Left lung (tissue), 10 donors: ENCODE data around the gene ACAD10. TPM values are rescaled to one million over a fixed set of nuclear protein-coding genes. Genes with fewer than 3 reads are reported as not detected.

Source experiments
- ATAC-seq: fragments of 200-7000 bp; cut with Tn5 transposase; one replicate; pipeline ENCODE4 v1.9.1; 2020; ENCODE audit warnings: moderate library complexity
- DNase-seq, 4 donors: peaks; one replicate each; pipeline ENCODE4 v3.0.0-alpha.2; 2013 to 2020
- H3K27ac ChIP-seq, 2 donors: fragments of 200-600 bp; sonication (generic) in 1 of 2; one replicate each; pipeline versions ENCODE4 v1.5.0 to v1.8.0; 2020 to 2021
- H3K27me3 ChIP-seq, 2 donors: fragments of 200-600 bp; sonication (generic) in 1 of 2; one replicate each; pipeline versions ENCODE4 v1.5.0 to v1.8.0; 2020 to 2021
- H3K36me3 ChIP-seq, 2 donors: fragments of 200-600 bp; sonication (generic) in 1 of 2; one replicate each; pipeline versions ENCODE4 v1.5.0 to v1.8.0; 2020 to 2021
- H3K4me1 ChIP-seq, 2 donors: fragments of 200-600 bp; one replicate each; pipeline ENCODE4 v1.8.0; 2021
- H3K4me3 ChIP-seq, 2 donors: fragments of 200-600 bp; sonication (generic) in 1 of 2; one replicate each; pipeline versions ENCODE4 v1.5.0 to v1.8.0; 2020 to 2021; ENCODE audit warnings: mild to moderate bottlenecking in 1 of 2
- H3K9me3 ChIP-seq, 2 donors: fragments of 200-600 bp; sonication (generic) in 1 of 2; one replicate each; pipeline versions ENCODE4 v1.5.0 to v1.8.0; 2020 to 2021
- intact Hi-C, 2 donors: fragments of 100-400 bp; cut with DNase I; formaldehyde crosslinking; loops; one replicate each; pipeline versions ENCODE4 v1.11.2 to v1.14.2; 2022
- polyA plus RNA-seq, 6 donors: library from polyadenylated mRNA; unstranded; fragments of 120-200 nt; gene quantifications; one replicate each; pipeline ENCODE4 v1.2.1, GENCODE V29; 2013; ENCODE audit not compliant: insufficient read length in 6 of 6
- total RNA-seq, 2 donors: library from RNA; stranded (reverse); fragmentation: NEBNext Ultra II Directional; extraction: Animal tissue kit (Norgen Biotek cat#: 25700); gene quantifications; one replicate each; pipeline ENCODE4 v1.2.1, GENCODE V29; 2021
- TF ChIP-seq, protein P1 (sequence below), 2 donors: fragments of 200-600 bp; sonication (generic) in 1 of 2; IDR thresholded peaks; one replicate each; pipeline versions ENCODE4 v1.5.0 to v1.8.0; 2021; ENCODE audit warnings: antibody characterized with exemption in 2 of 2
- donor health status: DM: no; HTN: yes; CAD: no.
- donor health status: DM: no; HTN: no; CAD: no.

ACAD10 gene
- total and polyA plus RNA-seq, 8 donors: 19.8 to 44.3 (median 36.9) TPM

DNA sequence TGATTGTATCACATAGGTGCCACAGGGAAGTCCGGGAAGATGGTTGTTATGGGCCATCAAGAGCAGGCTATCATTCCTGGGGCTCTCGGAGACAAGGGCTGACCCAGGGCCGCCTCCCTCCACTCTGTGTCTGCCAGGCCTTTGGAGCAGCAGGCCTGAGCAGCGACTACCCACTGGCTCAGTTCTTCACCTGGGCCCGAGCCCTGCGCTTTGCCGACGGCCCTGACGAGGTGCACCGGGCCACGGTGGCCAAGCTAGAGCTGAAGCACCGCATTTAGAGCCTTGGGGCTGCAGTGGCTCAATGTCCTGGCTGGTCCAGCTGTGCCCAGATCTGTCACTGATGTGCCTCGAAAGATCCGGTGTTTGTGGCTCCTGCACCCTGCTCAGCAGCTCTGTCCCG is 70.3 kb downstream of the ACAD10 start:
- no peak for ATAC-seq
- no peak for DNase-seq
- intact Hi-C loops: loop anchor here in 1 of 2 donors (5.0 kb wide), 1 partner anchor 56 kb away; no protein-coding TSS in a partner anchor
- peak overlapping the region in 1 of 2 donors; percentile 13 for H3K27ac ChIP-seq
- TF ChIP-seq, protein P1, sequence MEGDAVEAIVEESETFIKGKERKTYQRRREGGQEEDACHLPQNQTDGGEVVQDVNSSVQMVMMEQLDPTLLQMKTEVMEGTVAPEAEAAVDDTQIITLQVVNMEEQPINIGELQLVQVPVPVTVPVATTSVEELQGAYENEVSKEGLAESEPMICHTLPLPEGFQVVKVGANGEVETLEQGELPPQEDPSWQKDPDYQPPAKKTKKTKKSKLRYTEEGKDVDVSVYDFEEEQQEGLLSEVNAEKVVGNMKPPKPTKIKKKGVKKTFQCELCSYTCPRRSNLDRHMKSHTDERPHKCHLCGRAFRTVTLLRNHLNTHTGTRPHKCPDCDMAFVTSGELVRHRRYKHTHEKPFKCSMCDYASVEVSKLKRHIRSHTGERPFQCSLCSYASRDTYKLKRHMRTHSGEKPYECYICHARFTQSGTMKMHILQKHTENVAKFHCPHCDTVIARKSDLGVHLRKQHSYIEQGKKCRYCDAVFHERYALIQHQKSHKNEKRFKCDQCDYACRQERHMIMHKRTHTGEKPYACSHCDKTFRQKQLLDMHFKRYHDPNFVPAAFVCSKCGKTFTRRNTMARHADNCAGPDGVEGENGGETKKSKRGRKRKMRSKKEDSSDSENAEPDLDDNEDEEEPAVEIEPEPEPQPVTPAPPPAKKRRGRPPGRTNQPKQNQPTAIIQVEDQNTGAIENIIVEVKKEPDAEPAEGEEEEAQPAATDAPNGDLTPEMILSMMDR (IDR thresholded peaks at IDR 0.05): no peak
- H3K4me3 ChIP-seq: no peak overlapping the region
- peaks cover 12 to 21% of the 10 kb centered on the region in 2 donors for H3K4me1 ChIP-seq
- H3K9me3 ChIP-seq: no peaks in the 10 kb centered on the region
- no peaks in the 10 kb centered on the region for H3K27me3 ChIP-seq
- H3K36me3 ChIP-seq: peaks cover 0 to 20% of the 10 kb centered on the region in 2 donors

DNA sequence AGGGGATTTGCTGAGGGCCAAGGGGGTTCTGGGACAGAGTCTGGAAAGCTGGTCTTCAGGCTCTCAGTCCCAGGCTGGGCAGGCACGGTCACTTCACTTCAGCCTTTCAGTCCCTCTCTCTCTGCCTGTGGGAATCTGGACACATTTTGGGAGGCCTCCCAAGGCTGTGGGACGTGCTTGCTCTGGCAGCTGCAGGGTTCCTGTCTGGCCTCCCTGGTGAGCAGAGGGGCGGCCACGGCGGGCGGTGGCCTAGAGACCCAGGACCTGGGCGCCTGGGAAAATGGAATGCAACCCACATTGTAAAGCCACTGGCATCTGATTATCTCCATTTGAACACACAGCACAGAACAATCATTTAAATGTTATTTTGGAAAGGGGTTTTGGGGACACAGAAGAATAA is 70.8 kb downstream of the ACAD10 start:
- peaks cover 0 to 16% of the 10 kb centered on the region in 2 donors for H3K36me3 ChIP-seq
- H3K27me3 ChIP-seq: no peaks in the 10 kb centered on the region
- H3K27ac ChIP-seq: peak overlapping the region in 1 of 2 donors; percentile 67
- H3K9me3 ChIP-seq: no peaks in the 10 kb centered on the region
- H3K4me1 ChIP-seq: peaks cover 12 to 21% of the 10 kb centered on the region in 2 donors
- intact Hi-C loops: loop anchor here in 1 of 2 donors (5.0 kb wide), 1 partner anchor 56 kb away; no protein-coding TSS in a partner anchor
- DNase-seq: no peak
- TF ChIP-seq, protein P1 (IDR thresholded peaks at IDR 0.05): no peak
- H3K4me3 ChIP-seq: no peak overlapping the region
- no peak for ATAC-seq

DNA sequence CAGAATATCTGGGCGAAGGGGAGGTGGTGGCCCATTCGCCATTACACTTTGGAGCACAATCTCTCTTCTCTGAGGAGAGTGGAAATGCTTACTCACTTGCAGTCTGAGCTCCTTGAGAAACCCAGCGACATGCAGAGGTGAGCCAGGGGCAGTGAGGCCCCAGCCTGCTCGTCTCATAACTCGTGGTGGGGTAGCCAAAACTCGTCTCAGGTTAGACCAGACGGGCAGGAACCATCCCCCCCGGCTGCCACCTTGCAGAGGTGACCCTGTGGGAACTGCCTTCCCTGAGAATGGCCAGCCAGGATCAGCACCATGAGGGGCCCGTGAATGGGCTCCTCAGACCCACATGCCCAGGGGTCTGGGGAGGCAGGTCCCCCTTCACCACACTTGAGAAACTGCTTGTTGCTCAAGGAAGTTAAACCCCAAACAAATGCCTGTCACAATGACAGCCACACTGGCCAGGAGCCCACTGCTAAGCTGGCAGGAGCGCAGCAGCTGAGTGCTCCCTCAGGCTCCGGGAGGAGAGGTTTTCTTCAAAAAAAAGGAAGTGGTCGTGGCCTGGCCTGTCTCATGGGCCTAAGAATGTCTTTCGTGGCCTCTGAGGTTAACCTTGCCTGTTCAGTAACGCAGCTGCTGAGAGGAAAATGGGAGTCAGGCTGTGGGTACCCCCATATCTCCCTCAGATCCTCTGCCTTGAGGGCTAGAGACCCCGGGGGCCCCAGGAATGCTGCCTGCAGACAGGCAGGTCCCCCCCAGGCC is 71.7 kb downstream of the ACAD10 start:
- no peaks in the 10 kb centered on the region for H3K9me3 ChIP-seq
- peak overlapping the region; percentile 41 to 67 for H3K27ac ChIP-seq
- TF ChIP-seq, protein P1 (IDR thresholded peaks at IDR 0.05): no peak
- ATAC-seq: peak; percentile 62
- DNase-seq: peak in 3 of 4 donors; percentile 51 to 82 (median 69)
- H3K4me1 ChIP-seq: peaks cover 12 to 21% of the 10 kb centered on the region in 2 donors
- peaks cover 0 to 16% of the 10 kb centered on the region in 2 donors for H3K36me3 ChIP-seq
- no peaks in the 10 kb centered on the region for H3K27me3 ChIP-seq
- intact Hi-C loops: loop anchor here in 1 of 2 donors (5.0 kb wide), 1 partner anchor 55 kb away; no protein-coding TSS in a partner anchor
- H3K4me3 ChIP-seq: no peak overlapping the region

DNA sequence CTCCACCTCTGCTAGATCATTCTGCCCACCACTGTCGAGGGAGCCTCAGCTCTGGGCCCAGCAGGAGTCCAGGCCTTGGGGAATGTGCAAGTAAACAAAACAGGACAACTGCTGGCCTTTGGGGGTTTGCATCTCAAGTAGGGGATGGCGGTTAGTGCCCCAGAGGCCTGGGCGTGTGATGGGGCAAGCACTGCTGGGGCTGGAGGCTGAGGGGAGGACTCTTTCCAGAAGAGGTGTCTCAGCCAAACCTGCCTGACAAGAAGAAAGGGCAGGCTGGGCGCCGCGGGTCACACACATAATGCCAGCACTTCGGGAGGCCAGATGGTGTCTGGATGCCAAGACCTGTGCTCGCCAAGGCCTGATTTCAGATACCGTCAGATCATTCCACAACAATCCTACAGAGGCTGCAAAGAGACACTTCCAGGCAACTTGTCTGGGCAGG is 72.3 kb downstream of the ACAD10 start:
- Histone ChIP-seq H3K27me3 (no peaks in the 10 kb centered on the region), H3K36me3 (peaks cover 0 to 16% of the 10 kb centered on the region in 2 donors), H3K4me1 (peaks cover 12 to 21% of the 10 kb centered on the region in 2 donors), H3K27ac (peak overlapping the region; percentile 41 to 67), H3K9me3 (no peaks in the 10 kb centered on the region), H3K4me3 (no peak overlapping the region)
- DNase-seq: peak in 1 of 4 donors; percentile 80
- peak; percentile 68 for ATAC-seq
- TF ChIP-seq, protein P1 (IDR thresholded peaks at IDR 0.05): no peak
- intact Hi-C loops: loop anchor here in 1 of 2 donors (5.0 kb wide), 1 partner anchor 54 kb away; no protein-coding TSS in a partner anchor

DNA sequence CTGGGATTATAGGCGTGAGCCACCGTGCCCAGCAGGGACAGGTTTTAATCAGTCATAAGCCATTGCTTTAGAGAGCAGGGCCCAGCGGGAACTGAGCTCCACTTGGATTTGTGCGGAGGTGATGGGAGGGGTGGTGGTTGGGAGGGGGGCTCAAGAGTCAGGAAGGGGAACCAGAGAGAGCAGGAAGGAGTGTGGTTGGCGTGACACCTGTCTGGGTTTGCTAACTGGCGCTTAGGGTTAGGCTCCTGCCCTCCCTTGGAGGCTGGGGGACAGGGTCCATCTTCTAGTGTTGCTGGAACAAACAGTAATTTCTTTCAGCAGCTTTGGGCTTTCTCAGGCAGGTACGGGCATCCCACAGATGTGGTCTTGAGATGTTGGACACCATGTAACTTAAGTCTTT is 73.4 kb downstream of the ACAD10 start:
- peaks cover 0 to 14% of the 10 kb centered on the region in 2 donors for H3K36me3 ChIP-seq
- no peak overlapping the region for H3K27ac ChIP-seq
- H3K9me3 ChIP-seq: no peaks in the 10 kb centered on the region
- DNase-seq (no peak), ATAC-seq (no peak)
- H3K4me3 ChIP-seq: no peak overlapping the region
- TF ChIP-seq, protein P1 (IDR thresholded peaks at IDR 0.05): no peak
- H3K27me3 ChIP-seq: no peaks in the 10 kb centered on the region
- intact Hi-C loops: loop anchor here in 1 of 2 donors (5.0 kb wide), 1 partner anchor 53 kb away; no protein-coding TSS in a partner anchor
- H3K4me1 ChIP-seq: peaks cover 12 to 21% of the 10 kb centered on the region in 2 donors
